ENCODE data around the gene ESYT2.

The ESYT2 gene

DNA sequence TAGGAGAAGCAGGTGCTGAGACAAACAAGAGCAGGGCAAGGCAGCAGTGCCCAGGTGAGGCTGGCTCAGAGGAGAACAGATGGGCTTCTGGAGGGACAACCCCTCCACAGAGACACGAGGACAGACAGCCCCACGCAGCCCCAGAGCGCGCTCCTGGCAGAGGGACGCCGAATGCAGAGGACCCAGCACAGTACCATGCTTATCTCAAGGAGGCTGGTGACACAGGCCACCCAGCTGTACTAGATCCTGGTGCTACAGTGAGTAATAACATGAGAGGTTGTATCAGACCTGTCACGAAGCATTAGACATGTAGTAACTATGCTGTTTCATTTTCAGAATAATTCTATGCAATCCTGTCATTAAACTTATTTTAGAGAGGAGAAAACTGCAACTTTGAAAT lies 64.3 kb downstream of the ESYT2 start:
- no peak for DNase-seq

DNA sequence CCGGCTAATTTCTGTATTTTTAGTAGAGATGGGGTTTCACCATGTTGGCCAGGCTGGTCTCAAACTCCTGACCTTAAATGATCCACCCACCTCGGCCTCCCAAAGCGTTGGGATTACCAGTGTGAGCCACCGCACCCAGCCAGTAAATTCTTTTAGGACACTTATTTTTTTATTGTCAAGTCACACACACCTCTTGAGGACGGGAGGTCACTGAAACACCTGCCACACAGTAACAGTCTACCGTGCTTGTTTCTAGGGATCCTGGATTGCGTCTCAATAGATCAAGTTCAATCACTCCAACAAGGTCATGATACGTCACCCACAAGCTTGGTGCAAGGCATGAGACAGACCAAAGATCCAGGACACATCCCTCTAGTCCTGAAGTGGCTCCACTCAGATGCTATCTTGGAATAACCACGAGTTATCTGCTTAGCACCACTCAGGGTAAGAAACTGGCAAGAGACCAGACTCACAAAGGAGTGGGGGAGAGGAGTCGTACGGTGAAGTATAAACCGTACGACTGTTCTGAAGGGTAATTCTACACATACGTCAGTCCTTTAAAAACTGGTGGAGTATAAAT lies 65.8 kb downstream of the ESYT2 start:
- no peak for DNase-seq

DNA sequence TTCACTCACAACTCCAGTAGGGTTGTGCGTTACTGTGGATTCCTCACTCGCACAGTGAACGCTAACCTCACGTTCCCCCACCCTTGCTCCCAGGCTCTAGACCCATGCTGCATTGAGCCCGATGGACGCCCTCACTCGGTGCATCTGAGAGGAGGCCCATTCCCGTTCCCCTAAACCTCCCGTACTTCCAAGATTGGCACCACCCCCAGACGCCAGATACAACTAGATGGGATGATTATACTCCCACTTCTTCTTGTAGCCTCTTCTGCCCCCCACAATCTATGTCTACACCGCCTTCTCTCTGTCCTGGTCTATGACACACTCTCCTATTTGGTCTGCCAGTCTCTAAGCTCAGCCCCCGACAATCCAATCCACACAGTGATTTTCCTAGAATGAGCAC lies 67.4 kb downstream of the ESYT2 start:
- no peak for DNase-seq

DNA sequence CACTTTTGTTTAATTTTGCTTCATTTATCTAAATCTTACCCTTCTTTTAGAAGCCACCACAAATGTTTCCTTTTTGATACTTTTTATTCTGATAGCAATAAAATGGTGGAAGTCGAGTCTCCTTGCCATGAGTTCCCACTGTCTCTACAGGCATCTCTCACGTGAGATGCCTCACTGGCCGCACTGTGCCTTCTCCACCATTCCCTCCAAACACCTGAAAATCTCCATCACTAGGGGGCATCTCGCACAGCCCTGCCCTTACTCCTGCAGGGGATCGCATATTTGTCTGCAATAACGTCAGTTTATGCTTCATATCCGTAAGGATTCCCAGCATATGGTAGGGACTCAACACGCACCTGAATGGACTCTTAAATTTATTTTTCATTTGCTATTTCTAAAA lies 68.4 kb downstream of the ESYT2 start:
- DNase-seq: peak in 1 of 2 donors; percentile 31

DNA sequence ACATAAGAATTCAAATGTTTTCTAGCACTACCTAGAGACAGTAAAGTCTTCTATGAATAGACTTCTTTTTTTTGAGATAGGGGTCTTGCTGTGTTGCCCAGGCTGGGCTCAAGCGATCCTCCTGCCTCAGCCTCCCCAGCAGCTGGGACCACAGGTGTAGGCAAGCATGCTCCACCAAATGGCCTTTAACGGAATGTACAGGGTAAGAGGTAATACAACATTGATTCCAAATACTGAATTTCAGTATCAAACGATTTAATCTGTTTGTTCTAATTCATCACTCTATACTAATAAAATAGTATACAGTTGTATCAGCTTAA lies 68.9 kb downstream of the ESYT2 start:
- no peak for DNase-seq

DNA sequence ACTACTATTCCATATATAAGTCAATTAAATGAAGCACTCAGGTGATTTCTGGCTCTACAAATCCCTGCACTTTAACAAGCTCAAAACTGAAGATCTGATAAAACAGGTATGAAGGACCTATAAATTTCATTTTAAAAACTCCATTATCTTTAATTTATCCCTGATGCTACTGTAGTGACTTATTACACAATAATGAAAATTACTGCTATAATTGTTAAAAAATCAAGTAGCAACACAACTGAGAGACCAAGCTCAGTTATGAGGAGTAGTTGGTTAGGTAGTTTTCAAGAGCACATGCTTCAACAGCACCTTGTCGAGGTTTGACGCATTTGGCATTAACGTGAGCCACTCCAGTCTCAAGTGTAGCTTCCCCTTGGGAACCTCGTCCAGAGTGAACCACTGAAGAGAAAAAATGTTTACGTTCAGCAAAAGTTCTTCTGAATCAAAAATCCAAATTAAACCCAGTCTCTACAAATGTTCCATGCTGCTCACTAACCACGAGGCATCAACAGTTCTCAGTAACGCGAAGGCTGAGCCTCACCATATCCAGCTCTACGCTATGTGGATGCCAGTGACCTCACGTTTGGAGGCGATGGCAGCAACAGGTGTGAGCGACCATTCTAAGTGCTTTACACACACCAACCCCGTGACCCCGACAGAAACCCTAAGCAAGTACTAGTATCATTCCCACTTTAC lies 69.4 kb downstream of the ESYT2 start:
- no peak for DNase-seq

DNA sequence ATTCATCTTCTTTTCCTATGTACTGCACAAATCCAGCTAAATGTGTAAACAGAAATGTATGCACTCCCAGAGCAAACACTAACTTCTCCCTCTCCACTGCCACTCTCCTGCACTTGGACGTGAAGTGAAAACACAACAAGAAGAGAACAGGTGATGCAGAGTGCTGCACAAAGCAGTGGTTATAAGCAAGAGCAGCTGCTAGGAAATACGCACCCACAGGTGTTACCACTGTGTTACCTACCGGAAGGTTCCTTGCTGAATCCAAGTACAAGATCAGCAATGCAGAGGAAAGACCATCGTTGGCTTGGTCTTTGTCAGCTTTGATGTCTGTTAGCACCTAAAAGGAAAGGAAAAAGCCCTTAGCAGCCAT lies 70.1 kb downstream of the ESYT2 start:
- no peak for DNase-seq

DNA sequence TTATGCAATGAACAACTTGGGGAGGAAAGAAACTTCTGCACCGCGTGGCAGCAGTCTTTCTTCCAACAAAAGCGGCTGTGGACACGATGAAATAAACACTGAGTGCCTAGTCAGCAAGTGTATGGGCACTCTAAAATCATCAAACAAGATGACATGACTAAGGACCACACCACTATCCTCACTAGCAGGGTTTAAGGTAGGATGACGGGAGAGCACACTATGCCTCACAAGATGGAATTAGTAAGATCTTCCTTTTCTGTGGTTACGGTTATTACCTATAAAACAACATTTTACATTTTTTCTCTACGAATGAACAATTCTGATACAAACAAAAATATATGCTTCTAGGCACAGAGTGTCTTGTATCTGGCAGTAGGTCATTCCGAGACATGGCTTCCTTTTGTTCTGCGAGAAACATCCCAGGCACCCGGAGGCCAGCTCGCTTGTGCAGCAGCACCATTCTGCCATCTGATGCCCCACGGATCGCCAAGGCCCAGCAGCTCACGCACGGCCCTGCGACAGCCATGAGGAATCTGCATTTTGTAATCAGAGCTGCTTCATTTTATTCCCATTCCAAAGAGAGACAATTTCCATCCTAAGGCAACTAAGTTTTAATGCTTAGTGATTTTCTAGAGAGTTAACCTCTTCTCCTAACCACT lies 70.6 kb downstream of the ESYT2 start:
- DNase-seq: no peak

DNA sequence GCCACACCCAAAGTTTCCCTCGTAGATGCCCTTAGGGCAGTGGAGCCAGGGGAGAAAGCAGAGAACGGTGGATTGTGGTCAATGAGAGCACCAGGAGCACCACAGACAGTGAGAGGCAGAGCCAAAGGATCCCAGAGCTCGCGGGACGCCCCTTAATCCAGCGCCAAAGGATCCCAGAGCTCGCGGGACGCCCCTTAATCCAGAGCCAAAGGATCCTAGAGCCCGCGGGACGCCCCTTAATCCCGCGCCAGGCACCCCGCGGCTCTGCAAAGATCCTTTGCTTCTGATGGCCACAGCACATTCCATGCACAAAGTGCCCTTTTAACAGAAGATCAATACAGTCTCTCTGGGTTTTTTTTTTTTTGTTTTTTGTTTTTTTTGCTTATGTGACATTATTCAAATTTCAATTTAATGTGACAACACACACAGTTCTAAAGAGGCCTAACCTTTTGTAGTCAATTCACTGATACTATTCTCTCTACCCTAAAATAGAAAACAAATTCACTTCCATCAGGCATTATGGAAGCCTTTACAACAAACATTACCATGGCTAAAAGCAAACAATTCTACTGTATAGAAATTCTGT lies 71.8 kb downstream of the ESYT2 start:
- DNase-seq: no peak

DNA sequence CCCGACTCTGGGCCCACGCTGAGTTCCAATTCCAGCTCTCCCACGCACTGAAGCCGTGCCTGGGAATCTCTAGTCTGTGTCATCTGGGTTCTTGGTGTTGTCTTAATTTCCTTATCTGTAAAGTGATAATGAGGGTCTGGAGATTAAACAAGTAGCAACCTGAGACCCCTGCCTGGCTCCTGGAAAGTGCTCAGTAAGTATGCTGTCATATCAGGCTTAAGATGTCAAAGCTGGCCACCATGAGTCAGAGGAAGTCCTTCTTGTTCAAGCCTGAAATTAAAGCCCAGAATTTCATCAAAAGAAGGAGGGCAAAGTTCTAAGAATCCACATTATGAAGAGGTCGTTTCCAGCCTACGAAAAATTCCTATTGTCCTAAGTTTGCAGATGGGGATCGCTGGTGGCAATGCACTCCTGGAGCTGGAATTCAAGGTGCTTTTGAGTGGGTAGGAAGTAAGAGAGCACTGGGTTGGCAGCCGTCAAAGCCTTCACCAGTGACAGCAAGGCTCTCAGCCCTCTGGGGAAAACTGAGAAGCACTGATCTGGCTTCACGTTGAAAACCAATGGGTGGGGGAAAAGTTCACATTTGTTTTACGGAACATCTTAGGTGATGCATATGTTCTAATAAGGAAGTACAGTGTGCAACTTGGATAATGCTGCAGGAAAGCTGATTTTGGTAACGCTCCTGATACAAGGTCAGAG lies 74.4 kb downstream of the ESYT2 start:
- DNase-seq: no peak

DNA sequence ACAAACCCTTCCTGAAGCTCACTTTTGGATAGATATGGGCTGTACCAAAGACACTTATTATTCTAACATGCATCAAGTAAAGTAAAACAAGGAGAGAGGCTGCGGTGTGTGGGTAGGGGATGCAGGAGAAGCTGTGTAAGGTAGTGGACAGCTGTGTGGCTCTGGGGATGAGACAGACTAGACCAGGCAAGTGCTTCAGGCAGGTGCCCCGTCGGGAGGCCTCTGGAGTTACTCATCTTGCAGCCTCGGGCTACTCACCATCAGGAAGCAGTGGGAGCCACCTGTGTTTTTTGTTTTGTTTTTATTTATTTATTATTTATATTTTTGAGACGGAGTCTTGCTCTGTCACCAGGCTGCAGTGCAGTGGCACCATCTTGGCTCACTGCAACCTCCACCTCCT lies 75.4 kb downstream of the ESYT2 start:
- no peak for DNase-seq

DNA sequence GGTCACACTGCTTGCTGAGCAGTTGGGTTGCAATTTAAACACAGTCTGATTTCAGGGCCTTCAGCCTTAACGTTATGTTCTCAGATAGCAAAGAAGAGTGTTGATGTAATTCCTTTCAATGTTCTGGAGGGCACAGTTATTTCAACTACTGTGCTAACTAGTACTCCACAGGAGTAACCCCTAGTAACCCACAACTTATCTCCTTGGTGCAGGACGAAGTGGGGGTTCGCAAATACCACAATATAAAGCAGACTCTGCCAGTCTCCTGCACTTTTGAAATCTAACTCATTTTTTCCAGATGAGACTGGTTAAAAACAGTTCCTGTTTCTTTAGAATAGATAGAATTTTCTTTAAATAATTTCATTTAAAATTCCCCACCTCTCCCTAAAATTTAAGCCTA lies 77.6 kb downstream of the ESYT2 start:
- no peak for DNase-seq

DNA sequence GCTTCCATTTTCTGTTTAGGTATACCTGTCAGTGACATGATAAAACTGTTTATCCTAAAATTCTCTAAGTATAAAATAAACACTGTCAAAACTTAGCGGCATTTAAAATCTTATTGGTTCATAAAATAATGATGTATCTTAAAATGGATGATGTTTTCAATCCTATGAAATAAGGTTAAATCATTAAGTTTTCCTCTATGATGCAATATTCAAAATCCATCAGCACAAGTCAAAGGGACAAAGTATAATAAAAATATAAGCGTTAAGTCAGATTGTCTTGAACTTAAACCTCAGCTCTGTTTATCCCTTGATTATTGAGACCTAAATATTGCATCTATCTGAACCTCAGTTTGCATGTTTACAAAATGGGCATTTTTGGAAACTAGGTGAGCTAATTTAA lies 78.1 kb downstream of the ESYT2 start:
- DNase-seq: no peak

DNA sequence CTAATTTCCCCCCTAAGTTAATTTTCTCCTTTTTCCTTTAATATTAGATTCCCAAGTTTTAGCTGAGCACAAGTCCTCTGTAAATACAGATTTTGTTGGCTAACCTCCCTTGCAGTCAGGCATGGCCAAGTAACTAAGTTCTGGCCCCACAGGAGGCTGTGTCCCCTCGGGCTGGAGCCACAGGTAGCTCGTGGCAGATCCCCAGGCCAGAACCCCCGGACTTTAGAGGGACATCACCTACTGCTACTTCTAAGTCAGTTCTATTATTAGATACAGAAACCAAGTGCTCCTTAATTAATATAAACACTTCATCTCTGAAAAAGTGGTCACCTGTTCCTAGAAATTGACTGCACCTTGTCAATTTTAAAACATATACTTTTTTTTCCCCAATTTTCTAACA lies 78.6 kb downstream of the ESYT2 start:
- DNase-seq: no peak

DNA sequence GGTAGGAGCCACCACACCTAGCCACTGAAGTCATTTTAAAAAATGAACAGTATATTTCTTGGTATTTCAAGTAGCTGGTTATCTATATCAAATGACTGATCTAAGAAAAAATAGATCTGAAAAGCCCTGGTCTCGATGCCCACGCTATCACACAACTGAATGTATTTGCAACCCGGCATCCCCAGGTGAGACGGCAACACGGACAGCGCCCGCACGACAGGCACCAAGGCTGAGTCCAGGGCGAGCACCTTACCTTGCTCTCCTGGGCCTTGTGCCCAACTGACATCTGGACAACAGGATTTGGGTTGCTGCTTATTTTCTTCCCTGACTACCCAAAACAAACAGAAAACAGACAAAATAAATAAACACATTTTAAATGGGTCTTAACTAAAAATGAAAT lies 79.9 kb downstream of the ESYT2 start:
- DNase-seq: no peak

DNA sequence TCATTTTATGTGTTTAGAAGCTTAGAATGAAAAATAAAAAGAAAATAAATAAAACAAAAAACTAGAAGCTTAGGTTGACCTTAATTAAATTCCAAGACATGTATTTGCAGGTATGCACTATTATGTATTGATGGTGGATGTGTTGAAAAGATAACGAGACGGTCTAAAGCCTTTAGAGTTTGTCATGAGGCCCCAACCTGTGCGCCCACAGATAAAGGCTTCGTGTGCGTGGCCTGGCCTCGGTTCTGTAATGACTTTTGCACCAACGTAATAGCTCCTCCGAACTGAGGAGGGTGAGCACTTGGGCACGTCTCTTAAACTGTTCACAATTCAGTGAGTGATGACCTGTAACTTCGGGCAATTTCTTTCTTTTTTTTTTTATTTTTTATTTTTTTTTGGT lies 81.0 kb downstream of the ESYT2 start:
- no peak for DNase-seq

DNA sequence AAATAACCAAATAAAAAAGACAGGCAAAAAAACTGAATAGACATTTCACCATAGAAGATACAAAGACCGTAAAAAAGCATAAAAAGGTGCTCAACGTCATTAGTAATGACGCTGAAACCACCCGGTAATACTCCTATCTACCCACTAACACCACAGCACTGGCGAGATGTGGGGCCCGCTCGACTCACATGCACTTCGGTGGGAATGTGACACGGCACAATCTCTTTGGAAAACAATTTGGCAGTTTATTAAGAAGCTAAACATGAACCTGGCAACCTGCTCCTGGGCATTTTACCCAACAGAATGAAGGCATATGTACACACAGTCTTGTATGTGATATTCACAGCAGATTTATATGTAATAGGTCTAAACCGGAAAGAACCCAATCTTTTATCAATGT lies 81.9 kb downstream of the ESYT2 start:
- DNase-seq: no peak

DNA sequence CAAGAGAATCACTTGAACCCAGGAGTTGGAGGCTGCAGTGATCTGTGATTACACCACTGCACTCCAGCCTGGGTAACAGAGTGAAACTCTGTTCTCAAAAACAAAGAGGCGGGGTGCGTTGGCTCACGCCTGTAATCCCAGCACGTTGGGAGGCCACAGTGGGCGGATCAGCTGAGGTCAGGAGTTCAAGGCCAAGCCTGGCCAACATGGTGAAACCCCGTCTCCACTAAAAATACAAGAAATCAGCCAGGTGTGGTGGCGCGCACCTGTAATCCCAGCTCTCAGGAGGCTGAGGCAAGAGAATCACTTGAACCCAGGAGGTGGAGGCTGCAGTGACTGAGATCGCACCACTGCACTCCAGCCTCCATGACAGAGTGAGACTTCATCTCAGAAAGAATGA lies 82.4 kb downstream of the ESYT2 start:
- no peak for DNase-seq

DNA sequence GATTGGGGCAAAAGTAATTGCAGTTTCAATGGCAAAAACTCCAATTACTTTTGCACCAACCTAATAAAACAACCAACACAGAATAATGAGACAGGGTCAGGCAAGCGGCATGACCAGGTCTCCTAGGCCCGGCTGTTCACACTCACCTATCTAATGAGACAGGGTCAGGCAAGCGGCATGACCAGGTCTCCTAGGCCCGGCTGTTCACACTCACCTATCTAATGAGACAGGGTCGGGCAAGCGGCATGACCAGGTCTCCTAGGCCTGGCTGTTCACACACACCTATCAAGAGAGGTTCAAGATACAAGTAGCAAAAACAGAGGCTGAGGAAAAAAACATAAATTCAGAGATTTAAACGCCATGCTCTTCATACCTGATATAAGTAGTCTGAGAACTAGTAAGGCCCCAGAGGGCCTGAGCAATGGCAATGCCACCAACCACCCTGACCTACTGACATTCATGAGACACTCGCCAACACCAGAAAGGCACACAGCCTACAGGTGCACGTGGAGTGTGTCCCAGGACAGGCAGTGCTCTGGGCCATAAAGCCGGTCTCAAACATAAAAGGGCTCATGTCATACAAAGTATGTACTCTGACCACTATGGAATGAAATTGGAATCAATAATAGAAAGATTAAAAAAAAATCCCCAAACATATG lies 84.1 kb downstream of the ESYT2 start:
- no peak for DNase-seq

DNA sequence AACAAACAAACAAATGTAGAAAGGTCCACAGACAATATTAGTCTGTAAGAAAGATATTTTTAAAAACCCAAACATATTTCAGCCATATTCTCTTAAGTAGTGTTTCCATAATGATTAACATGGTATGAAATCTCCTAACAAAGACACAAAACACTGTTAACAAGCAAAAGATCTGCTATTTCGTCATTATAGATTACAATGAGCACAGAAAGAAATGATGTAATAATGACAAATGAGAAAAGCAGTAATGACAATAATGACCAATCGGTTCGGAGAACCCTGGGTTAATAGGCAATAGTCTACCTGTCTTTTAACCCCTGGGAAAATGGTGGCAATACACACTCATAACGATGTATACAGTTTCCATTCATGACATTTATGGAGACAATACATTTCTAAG lies 85.2 kb downstream of the ESYT2 start:
- no peak for DNase-seq

DNA sequence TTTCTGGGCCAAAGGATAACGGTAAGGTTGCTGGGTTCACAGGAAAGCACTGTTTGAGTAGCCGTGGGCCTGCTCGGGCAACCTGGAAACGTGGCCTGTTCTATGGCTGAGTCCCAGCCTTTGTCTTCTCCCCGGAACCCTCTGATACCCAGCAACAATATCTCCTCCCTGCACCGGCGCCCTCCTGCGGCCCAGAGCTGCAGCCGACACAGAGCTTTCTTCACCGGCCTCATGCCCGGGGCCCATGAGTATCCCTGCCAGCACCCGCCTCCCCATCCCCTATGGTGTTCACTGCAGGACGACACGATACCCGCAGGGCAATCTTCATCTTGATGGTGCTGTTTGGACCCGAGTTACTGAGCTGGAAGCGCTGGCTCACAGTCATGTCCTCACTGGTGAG lies 86.1 kb downstream of the ESYT2 start:
- no peak for DNase-seq

DNA sequence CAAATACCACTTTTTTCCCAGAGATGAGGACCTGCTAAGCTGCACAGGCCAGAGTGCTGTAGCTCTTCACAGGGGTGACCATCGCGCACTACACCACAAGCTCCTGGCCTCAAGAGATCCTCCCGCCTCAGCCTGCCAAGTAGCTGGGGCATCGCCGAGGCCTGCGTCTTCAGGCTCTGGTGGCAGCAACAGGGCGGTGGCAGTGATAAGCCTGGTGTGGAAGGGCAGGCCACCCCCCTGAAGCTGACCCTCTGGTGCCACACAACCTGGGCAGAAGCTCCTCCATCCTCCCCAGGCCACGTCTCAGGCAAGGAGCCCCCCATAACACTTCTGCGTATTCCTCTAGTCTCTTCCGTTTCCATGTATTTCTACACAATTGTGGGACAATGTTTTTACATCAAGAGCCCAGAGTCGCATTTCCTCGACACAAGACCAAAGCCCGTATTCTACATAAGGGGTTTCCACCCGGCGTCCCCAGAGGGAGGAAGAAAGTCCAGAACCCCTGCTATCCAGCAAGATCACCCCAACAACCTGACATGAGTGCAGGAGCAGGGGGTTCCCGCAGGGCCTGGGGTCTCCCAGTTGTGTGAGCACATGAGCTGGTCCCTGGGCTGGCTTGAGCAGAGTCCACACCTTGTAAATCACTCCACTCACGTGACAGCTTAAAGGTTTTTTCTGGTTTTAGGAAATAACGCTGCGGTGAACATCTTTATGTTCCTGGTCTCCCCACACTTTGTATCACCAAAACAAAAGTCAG lies 87.1 kb downstream of the ESYT2 start:
- no peak for DNase-seq

DNA sequence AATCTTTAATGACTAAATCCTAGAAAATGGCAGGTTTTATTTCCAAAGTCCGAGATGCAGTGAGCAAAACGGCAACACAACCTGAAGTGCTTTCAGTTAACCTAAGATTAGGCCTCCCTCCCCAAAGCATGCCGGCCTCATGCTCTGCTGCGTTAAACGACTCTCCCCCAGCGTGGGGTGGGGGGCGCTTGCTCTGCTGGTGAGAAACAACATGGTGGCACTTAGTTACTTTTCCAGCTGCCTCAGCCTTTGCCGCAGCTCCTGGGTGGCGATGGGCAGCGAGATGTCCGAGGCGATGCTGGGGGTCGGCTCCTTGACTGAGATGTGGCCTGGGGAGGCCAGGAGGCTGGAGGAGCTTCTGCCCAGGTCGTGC lies 88.0 kb downstream of the ESYT2 start:
- DNase-seq: no peak
